ENCODE measurements around the gene FANCD2.
"Not testable (repeated sequence)": the region's sequence is repeated elsewhere in the genome, so short reads cannot be mapped to it uniquely, and the experiment has no call there.

Gene FANCD2

GRCh38 chr3:10012106-10012505 is 14.1 kb upstream of the FANCD2 start:
- ChIA-PET CTCF (no interaction called here), POLR2A (ENCODE audit: low non-redundant PET) (no interaction called here)
- DNase-seq (ENCODE audit: low spot score) = no peak
- H3K27ac ChIP-seq = no peak overlapping the region
- no peak for TF ChIP-seq CTCF (conservative IDR thresholded peaks at IDR 0.05; ENCODE audit: low read depth)

GRCh38 chr3:10015461-10015904 is 10.8 kb upstream of the FANCD2 start:
- POLR2A ChIA-PET (ENCODE audit: low non-redundant PET) = no interaction called here
- CTCF ChIA-PET = interaction anchor here (0.5 to 0.6 kb wide), 2 partner anchors 11 to 69 kb away, joined by 3 to 5 read pairs; partner anchors contain the start of gene FANCD2
- H3K27ac ChIP-seq = peak overlapping the region; percentile 76
- no peak for TF ChIP-seq CTCF (conservative IDR thresholded peaks at IDR 0.05; ENCODE audit: low read depth)
- DNase-seq (ENCODE audit: low spot score) = no peak

- no peak for TF ChIP-seq CTCF (conservative IDR thresholded peaks at IDR 0.05; ENCODE audit: low read depth)
- POLR2A ChIA-PET (ENCODE audit: low non-redundant PET) = no interaction called here
- H3K27ac ChIP-seq = peak overlapping the region; percentile 29
- CTCF ChIA-PET = no interaction called here
- DNase-seq (ENCODE audit: low spot score) = no peak
Observed at GRCh38 chr3:10017636-10018292, 8.5 kb upstream of the FANCD2 start.

GRCh38 chr3:10018806-10019205 is 7.4 kb upstream of the FANCD2 start:
- DNase-seq (ENCODE audit: low spot score); POLR2A ChIA-PET (ENCODE audit: low non-redundant PET); CTCF ChIA-PET; H3K27ac ChIP-seq: not testable (repeated sequence)

GRCh38 chr3:10019326-10019725 is 6.9 kb upstream of the FANCD2 start:
- ChIA-PET POLR2A (ENCODE audit: low non-redundant PET) (no interaction called here), CTCF (no interaction called here)
- no peak for DNase-seq (ENCODE audit: low spot score)
- H3K27ac ChIP-seq = no peak overlapping the region
- no peak for TF ChIP-seq CTCF (conservative IDR thresholded peaks at IDR 0.05; ENCODE audit: low read depth)

- POLR2A ChIA-PET (ENCODE audit: low non-redundant PET) = no interaction called here
- DNase-seq (ENCODE audit: low spot score) = no peak
- no peak overlapping the region for H3K27ac ChIP-seq
- CTCF ChIA-PET = no interaction called here
- TF ChIP-seq CTCF (conservative IDR thresholded peaks at IDR 0.05; ENCODE audit: low read depth) = no peak
Observed at GRCh38 chr3:10021856-10022775, 4.1 kb upstream of the FANCD2 start.
